Activated CD4-positive, alpha-beta T cell treated with anti-CD3 and anti-CD28 coated beads, Interleukin-2, amount 10 ng/mL, durations not matched to agents 24 days and 14 days (primary cell): Measurements from ENCODE around the gene ZSCAN23. TPM values are rescaled to one million over a fixed set of nuclear protein-coding genes. Genes with fewer than 3 reads are reported as not detected.

ENCODE experiments used
- DNase-seq: peaks from one replicate; pipeline ENCODE4 v3.0.0; 2022
- H3K27ac Mint-ChIP-seq: one replicate; pipeline ENCODE4 v1.8.0; 2022; ENCODE audit warnings: mild to moderate bottlenecking, mixed read lengths
- H3K27me3 Mint-ChIP-seq: one replicate; pipeline ENCODE4 v1.8.0; 2022; ENCODE audit warnings: mixed read lengths
- H3K36me3 Mint-ChIP-seq: one replicate; pipeline ENCODE4 v1.8.0; 2022; ENCODE audit warnings: low read depth, mild to moderate bottlenecking, mixed read lengths
- H3K4me1 Mint-ChIP-seq: one replicate; pipeline ENCODE4 v1.8.0; 2021; ENCODE audit warnings: mixed read lengths
- H3K4me3 Mint-ChIP-seq: one replicate; pipeline ENCODE4 v1.8.0; 2022; ENCODE audit warnings: mild to moderate bottlenecking, moderate library complexity, mixed read lengths
- H3K9me3 Mint-ChIP-seq: one replicate; pipeline ENCODE4 v1.8.0; 2021; ENCODE audit warnings: mixed read lengths
- intact Hi-C: fragments of 100-400 bp; cut with micrococcal nuclease; formaldehyde crosslinking; loops from one replicate; pipeline ENCODE4 v1.15.1; 2023
- total RNA-seq: library from RNA; stranded (reverse); gene quantifications from 2 replicates; pipeline ENCODE4 v1.2.3, GENCODE V29; 2022

Gene ZSCAN23
- total RNA-seq, 1 donor from 2014 or later, result 2.8 TPM

DNA sequence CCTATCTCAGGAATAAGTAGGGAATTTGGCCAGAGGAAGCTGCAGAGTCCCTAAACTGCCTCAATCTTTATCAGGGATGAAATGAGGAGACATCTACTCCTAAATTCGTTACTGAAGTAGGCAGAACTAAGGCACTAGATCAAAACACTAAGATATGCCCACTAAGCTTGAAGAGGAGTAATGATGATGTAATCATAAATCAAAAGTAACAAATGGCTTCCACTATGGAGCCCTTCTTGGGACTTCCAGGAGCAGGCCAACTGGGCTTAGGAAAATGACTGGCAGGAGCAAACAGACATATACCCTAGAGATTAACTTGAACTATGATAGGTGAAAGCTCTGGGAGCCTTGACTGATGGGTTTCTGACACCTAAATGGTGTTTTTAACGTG lies 59.2 kb downstream of the ZSCAN23 start:
- H3K36me3 Mint-ChIP-seq, result peaks cover 85% of the 10 kb centered on the region
- no peaks in the 10 kb centered on the region for H3K27me3 Mint-ChIP-seq
- peaks cover 14% of the 10 kb centered on the region for H3K9me3 Mint-ChIP-seq
- no peak overlapping the region for H3K27ac Mint-ChIP-seq
- no peak overlapping the region for H3K4me3 Mint-ChIP-seq
- intact Hi-C loops, result no loop called here
- peaks cover 20% of the 10 kb centered on the region for H3K4me1 Mint-ChIP-seq
- no peak for DNase-seq

- intact Hi-C loops, result no loop called here
- Mint-ChIP-seq H3K4me3 (peak overlapping the region; percentile 75), H3K27me3 (no peaks in the 10 kb centered on the region), H3K36me3 (peaks cover 82% of the 10 kb centered on the region), H3K27ac (peak overlapping the region; percentile 12), H3K4me1 (peaks cover 18% of the 10 kb centered on the region), H3K9me3 (peaks cover 11% of the 10 kb centered on the region)
- peak; percentile 77 for DNase-seq
Observed at GRCh38 chr6:28383235-28384142, 59.8 kb downstream of the ZSCAN23 start.

Other genes with a start within 250 kb of the ZSCAN23 start
- 5.2 and 6.3 TPM in 2 replicates for gene ZSCAN9, start 218.2 kb downstream of the ZSCAN23 start, total RNA-seq
- 3.8 and 4.9 TPM in 2 replicates for gene ZKSCAN4, start 191.2 kb downstream of the ZSCAN23 start, total RNA-seq
- not detected in 2 replicates for gene NKAPL, start 184.2 kb downstream of the ZSCAN23 start, total RNA-seq
- 5.9 and 7.7 TPM in 2 replicates for gene ZSCAN26, start 176.3 kb downstream of the ZSCAN23 start, total RNA-seq
- 1.8 and 2.5 TPM in 2 replicates for gene PGBD1, start 161.9 kb downstream of the ZSCAN23 start, total RNA-seq
- gene ZSCAN31, start 107.3 kb downstream of the ZSCAN23 start, total RNA-seq, result 0.54 and 0.79 TPM in 2 replicates
- 2.7 and 2.9 TPM in 2 replicates for gene ZKSCAN3, start 93.5 kb downstream of the ZSCAN23 start, total RNA-seq
- gene ZSCAN12, start 43.7 kb downstream of the ZSCAN23 start, total RNA-seq, result 5.8 and 5.9 TPM in 2 replicates
- not detected in 2 replicates for gene GPX6, start 72.3 kb upstream of the ZSCAN23 start, total RNA-seq
- not detected in 2 replicates for gene GPX5, start 82.4 kb upstream of the ZSCAN23 start, total RNA-seq